Panc1 (cell line): ENCODE data around the gene MMD2. TPM values are rescaled to one million over a fixed set of nuclear protein-coding genes. Genes with fewer than 3 reads are reported as not detected.

Source experiments
- ATAC-seq: fragments of 200-7000 bp; cut with Tn5 transposase; 2 replicates; pipeline ENCODE4 v1.9.1; 2020; ENCODE audit warnings: mild to moderate bottlenecking, moderate library complexity
- BruUV-seq: library from RNA; stranded (reverse); fragments of 400-500 nt; replicated peaks from 2 replicates; lab custom pipeline; 2021; lab: Mats Ljungman, UMichigan
- CTCF ChIA-PET: fragments of 300-600 bp; sonication (Branson Sonifier 250); formaldehyde crosslinking; loops from one replicate; lab custom pipeline; 2022; ENCODE audit warnings: antibody characterized with exemption; lab: Charles Lee
- POLR2A ChIA-PET: fragments of 300-600 bp; sonication (Branson Sonifier 250); formaldehyde crosslinking; loops from one replicate; lab custom pipeline; 2022; ENCODE audit warnings: antibody characterized with exemption; lab: Charles Lee
- DNase-seq: peaks from one replicate; pipeline ENCODE4 v3.0.0-alpha.2; 2010; ENCODE audit warnings: low read depth, low spot score
- H3K27ac ChIP-seq: 2 replicates; pipeline ENCODE4 v1.5.1; 2011; ENCODE audit warnings: mild to moderate bottlenecking, low read length, inconsistent platforms
- H3K27me3 ChIP-seq: fragments of 200-500 bp; sonication (Bioruptor generic); 2 replicates; pipeline ENCODE4 v1.6.0; 2014; ENCODE audit warnings: low read length, inconsistent platforms; ENCODE audit not compliant: control insufficient read depth, insufficient read depth
- H3K36me3 ChIP-seq: fragments of 200-500 bp; sonication (Bioruptor generic); 2 replicates; pipeline ENCODE4 v1.5.1; 2014; ENCODE audit warnings: inconsistent platforms, mild to moderate bottlenecking, low read length, moderate library complexity; ENCODE audit not compliant: control insufficient read depth, insufficient read depth
- H3K4me1 ChIP-seq: 2 replicates; pipeline ENCODE4 v1.5.1; 2011; ENCODE audit warnings: inconsistent platforms, mild to moderate bottlenecking, low read length, moderate library complexity; ENCODE audit not compliant: control insufficient read depth, insufficient read depth
- H3K4me3 ChIP-seq, 2 experiments: 2 replicates each; pipeline ENCODE4 v1.5.1; 2011 to 2012; ENCODE audit warnings: low read depth in 2 of 2, low read length in 2 of 2, mild to moderate bottlenecking in 2 of 2, inconsistent platforms in 1 of 2, moderate library complexity in 1 of 2
- H3K9me3 ChIP-seq: fragments of 200-500 bp; sonication (Bioruptor generic); 2 replicates; pipeline ENCODE4 v1.5.1; 2014; ENCODE audit warnings: low read depth, mild to moderate bottlenecking, inconsistent platforms, low read length, moderate library complexity; ENCODE audit not compliant: control insufficient read depth, insufficient read depth
- POLR2AphosphoS5 ChIP-seq: IDR thresholded peaks from 2 replicates; pipeline ENCODE4 v1.6.1; 2012; ENCODE audit warnings: mild to moderate bottlenecking, low read depth, low read length, moderate library complexity
- SIN3A ChIP-seq: IDR thresholded peaks from 2 replicates; pipeline ENCODE4 v1.6.1; 2012; ENCODE audit warnings: low read depth, mild to moderate bottlenecking, low read length, moderate library complexity, borderline replicate concordance; ENCODE audit not compliant: insufficient read depth
- TCF7L2 ChIP-seq: IDR thresholded peaks from 2 replicates; pipeline ENCODE4 v1.6.1; 2011; ENCODE audit warnings: mild to moderate bottlenecking, low read depth, low read length, inconsistent platforms
- in situ Hi-C: cut with HindIII; loops from 2 replicates; pipeline ENCODE4 v1.10.0; 2016; ENCODE audit warnings: low sequenced_read_pairs, low pct_unique_long_range_greater_than_20kb
- intact Hi-C: fragments of 100-400 bp; cut with micrococcal nuclease; formaldehyde crosslinking; loops from one replicate; pipeline ENCODE4 v1.10.0; 2022; ENCODE audit not compliant: unreplicated experiment
- total RNA-seq: library from RNA; stranded (reverse); gene quantifications from one replicate; pipeline ENCODE4 v1.2.1, GENCODE V29; 2021; ENCODE audit not compliant: unreplicated experiment
- TF ChIP-seq, protein P1 (sequence below): fragments of 450-650 bp; IDR thresholded peaks from 2 replicates; pipeline ENCODE4 v1.5.1; 2017; ENCODE audit warnings: mild to moderate bottlenecking
- TF ChIP-seq, protein P2 (sequence below), 2 experiments: IDR thresholded peaks; 2 replicates each; pipeline ENCODE4 v1.6.1; 2011 to 2012; ENCODE audit warnings: low read depth in 2 of 2, control low read depth in 1 of 2, low read length in 1 of 2, mild to moderate bottlenecking in 1 of 2, moderate library complexity in 1 of 2; ENCODE audit not compliant: insufficient read depth in 1 of 2

The MMD2 gene
- total RNA-seq, 1 experiment from 2014 or later, result not detected

DNA sequence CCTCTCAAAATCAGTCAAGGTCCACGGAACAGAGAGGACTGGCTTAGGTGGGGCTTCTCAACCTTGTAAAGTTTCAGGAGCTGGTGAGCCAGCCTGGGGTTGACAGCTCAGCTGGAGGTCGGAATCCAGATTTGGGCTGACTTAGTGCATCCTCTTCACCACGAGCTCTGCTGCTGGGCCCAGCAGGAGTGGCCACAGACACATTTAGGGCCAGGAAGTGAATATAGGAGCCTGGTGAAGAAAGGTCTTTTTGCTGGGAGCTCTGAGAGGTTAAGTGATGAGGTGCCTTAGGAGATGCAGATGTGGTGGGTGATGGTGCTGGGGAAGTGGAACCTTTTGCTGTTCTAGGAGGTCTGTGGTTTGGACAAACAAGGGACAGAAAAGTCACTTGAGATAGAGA lies 39.3 kb upstream of the MMD2 start:
- no TSS peak for BruUV-seq
- in situ Hi-C loops, result no loop called here
- ATAC-seq (no peak), DNase-seq (no peak)
- intact Hi-C loops, result no loop called here
- H3K4me1 ChIP-seq, result no peaks in the 10 kb centered on the region
- ChIA-PET CTCF (interaction anchor here (0.5 kb wide), 1 partner anchor 101 kb away, joined by 6 read pairs; no protein-coding TSS in a partner anchor), POLR2A (interaction anchor here (1.1 kb wide), 1 partner anchor 242 kb away, joined by 10 read pairs; no protein-coding TSS in a partner anchor)
- no peaks in the 10 kb centered on the region for H3K9me3 ChIP-seq
- no peak overlapping the region for H3K27ac ChIP-seq
- TF ChIP-seq, protein P1, sequence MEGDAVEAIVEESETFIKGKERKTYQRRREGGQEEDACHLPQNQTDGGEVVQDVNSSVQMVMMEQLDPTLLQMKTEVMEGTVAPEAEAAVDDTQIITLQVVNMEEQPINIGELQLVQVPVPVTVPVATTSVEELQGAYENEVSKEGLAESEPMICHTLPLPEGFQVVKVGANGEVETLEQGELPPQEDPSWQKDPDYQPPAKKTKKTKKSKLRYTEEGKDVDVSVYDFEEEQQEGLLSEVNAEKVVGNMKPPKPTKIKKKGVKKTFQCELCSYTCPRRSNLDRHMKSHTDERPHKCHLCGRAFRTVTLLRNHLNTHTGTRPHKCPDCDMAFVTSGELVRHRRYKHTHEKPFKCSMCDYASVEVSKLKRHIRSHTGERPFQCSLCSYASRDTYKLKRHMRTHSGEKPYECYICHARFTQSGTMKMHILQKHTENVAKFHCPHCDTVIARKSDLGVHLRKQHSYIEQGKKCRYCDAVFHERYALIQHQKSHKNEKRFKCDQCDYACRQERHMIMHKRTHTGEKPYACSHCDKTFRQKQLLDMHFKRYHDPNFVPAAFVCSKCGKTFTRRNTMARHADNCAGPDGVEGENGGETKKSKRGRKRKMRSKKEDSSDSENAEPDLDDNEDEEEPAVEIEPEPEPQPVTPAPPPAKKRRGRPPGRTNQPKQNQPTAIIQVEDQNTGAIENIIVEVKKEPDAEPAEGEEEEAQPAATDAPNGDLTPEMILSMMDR, result no peak
- TF ChIP-seq POLR2AphosphoS5 (no peak), SIN3A (no peak), TCF7L2 (no peak)
- TF ChIP-seq, protein P2, sequence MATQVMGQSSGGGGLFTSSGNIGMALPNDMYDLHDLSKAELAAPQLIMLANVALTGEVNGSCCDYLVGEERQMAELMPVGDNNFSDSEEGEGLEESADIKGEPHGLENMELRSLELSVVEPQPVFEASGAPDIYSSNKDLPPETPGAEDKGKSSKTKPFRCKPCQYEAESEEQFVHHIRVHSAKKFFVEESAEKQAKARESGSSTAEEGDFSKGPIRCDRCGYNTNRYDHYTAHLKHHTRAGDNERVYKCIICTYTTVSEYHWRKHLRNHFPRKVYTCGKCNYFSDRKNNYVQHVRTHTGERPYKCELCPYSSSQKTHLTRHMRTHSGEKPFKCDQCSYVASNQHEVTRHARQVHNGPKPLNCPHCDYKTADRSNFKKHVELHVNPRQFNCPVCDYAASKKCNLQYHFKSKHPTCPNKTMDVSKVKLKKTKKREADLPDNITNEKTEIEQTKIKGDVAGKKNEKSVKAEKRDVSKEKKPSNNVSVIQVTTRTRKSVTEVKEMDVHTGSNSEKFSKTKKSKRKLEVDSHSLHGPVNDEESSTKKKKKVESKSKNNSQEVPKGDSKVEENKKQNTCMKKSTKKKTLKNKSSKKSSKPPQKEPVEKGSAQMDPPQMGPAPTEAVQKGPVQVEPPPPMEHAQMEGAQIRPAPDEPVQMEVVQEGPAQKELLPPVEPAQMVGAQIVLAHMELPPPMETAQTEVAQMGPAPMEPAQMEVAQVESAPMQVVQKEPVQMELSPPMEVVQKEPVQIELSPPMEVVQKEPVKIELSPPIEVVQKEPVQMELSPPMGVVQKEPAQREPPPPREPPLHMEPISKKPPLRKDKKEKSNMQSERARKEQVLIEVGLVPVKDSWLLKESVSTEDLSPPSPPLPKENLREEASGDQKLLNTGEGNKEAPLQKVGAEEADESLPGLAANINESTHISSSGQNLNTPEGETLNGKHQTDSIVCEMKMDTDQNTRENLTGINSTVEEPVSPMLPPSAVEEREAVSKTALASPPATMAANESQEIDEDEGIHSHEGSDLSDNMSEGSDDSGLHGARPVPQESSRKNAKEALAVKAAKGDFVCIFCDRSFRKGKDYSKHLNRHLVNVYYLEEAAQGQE (IDR thresholded peaks at IDR 0.05; ENCODE audit: insufficient read depth in 1 of 2, low read depth in 2 of 2, low read length in 1 of 2), result no peak
- peaks cover 2% of the 10 kb centered on the region; the same call in 1 of the 2 replicates for H3K36me3 ChIP-seq
- no peaks in the 10 kb centered on the region for H3K27me3 ChIP-seq
- H3K4me3 ChIP-seq, result no peak overlapping the region

- intact Hi-C loops (no loop called here), in situ Hi-C loops (no loop called here)
- ChIA-PET CTCF (no interaction called here), POLR2A (no interaction called here)
- H3K4me1 ChIP-seq, result no peaks in the 10 kb centered on the region
- no TSS peak for BruUV-seq
- DNase-seq, result no peak
- H3K36me3 ChIP-seq, result peaks cover 5% of the 10 kb centered on the region; the same call in 1 of the 2 replicates
- H3K4me3 ChIP-seq, result no peak overlapping the region
- no peaks in the 10 kb centered on the region for H3K27me3 ChIP-seq
- ATAC-seq, result no peak
- H3K9me3 ChIP-seq, result no peaks in the 10 kb centered on the region
- H3K27ac ChIP-seq, result no peak overlapping the region
- TF ChIP-seq POLR2AphosphoS5 (no peak), TCF7L2 (no peak), SIN3A (no peak)
- TF ChIP-seq, protein P1, result no peak
- TF ChIP-seq, protein P2 (IDR thresholded peaks at IDR 0.05; ENCODE audit: insufficient read depth in 1 of 2, low read depth in 2 of 2, low read length in 1 of 2), result no peak
These were observed 37.8 kb upstream of the MMD2 start for GRCh38 chr7:4996696-4997222.
